ENCODE results near the gene SOCS3.
A peak's percentile ranks its signal among the peaks of the same experiment; 100 is the strongest.
"Not testable (repeated sequence)": the region's sequence is repeated elsewhere in the genome, so short reads cannot be mapped to it uniquely, and the experiment has no call there.

Gene SOCS3

DNA sequence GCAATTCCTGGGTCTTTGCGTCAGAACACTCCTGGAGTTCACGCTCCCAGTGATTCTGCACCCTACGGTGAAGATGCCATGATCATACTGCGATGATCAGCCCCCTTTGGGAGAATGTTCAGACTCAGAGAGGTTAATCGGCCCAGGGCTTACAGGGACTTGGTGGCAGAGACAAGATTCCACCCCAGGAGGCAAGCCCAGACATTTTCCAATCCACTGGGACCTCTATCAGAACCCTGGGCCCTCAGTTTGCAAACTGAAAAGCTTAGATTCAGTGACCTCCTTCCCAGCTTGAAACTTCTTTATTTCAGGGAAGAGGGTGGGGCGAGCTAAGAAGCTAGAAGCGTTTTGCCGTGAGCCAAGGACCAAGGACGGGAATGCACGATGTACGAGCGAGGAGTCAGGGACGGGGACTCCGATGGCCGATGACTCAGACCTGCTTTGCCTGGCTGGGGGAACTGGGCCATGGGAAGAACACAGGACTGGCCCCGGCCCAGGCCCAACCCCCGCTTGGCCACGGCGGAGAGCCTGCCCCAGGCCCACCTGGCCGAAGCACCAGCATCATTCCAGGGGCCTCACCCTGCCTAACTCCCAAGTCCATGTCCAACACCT lies 34.7 kb downstream of the SOCS3 start:
- no peak for DNase-seq

DNA sequence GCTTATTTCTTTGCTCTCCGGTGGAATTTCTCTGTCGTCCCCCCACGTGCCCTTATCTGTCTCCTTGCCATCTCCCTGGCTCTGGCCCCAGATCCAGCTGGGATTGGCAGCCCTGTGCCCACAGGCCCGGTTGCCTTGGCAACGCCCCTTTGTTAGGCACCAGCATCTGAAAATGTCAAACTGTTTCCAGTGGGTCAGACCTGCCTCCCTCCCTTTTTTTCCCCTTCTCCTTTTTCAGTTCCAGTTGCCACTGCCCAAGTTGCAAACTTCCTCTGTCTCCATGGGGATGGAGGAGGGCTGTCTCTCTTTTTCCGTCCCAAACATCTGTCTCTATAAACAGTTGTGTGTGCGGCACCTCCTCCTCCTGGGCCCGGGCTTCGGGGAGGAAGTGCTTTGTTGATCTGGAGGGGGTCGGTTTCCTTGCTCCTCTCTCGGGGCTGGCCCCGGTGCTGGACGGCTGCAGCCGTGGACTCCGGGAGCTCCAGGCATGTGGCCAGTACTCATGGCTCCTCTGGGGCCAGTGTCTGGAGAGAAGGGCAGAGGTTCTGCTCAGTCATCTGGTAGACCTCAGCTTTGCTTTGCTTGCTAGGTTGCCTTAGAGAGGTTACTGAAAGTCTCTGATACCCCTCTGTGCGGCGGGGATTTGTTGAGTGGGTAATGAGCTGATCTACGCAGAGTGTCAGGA lies 35.3 kb downstream of the SOCS3 start:
- DNase-seq: no peak

DNA sequence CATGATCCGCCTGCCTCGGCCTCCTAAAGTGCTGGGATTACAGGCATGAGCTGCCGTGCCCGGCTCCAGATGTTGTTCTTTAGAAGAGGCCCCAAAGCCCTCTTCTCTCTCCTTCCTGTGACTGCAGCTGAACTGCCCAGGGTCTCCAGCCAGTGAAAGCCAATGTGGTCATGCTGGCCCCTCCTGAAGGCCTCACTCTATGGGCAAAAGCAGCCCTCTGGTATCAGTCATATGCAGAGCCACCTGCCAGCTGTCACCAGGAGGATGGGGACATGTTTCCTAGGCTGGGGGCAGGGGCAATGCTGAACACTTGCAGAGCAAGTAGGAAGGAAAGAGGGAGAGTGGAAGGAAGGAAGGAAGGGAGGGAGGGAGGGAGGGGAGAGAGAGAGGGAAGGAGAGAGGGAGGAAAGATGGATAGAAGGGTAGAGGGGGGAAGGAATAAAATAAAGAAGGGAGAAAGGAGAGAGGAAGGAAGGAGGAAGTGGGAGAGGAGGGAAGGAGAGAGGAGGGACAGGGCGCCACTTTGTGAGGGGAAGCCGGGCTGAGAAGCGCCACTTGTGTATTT lies 36.0 kb downstream of the SOCS3 start:
- no peak for DNase-seq

DNA sequence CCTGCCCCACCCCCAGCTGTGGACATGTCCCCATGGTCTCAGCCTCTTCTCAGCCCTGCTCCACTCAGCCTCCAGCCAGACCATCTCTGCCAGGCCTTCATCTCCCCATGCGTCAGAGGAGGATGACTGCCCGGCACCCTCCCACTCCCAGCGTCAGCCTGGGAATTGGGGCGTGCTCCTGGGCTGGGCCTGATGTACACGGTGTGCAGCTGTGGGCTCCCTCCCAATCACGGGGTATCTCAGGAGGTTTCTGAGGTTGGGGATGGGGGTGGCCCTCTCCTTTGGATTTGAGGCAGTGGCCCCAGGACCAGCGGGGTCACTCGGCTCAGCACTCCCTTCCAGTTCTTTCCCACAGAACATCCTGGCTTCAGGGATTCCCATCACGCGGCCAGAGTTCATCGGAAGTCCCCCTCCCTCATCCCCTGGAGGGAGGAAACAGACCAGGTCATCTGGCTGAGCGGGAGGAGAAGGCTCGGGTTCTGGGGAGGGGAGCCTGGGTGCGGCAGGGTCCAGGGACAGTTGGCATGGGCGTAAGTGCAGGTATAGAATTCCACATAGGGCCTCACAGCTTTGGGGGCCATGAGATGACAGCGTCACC lies 36.9 kb downstream of the SOCS3 start:
- no peak for DNase-seq

DNA sequence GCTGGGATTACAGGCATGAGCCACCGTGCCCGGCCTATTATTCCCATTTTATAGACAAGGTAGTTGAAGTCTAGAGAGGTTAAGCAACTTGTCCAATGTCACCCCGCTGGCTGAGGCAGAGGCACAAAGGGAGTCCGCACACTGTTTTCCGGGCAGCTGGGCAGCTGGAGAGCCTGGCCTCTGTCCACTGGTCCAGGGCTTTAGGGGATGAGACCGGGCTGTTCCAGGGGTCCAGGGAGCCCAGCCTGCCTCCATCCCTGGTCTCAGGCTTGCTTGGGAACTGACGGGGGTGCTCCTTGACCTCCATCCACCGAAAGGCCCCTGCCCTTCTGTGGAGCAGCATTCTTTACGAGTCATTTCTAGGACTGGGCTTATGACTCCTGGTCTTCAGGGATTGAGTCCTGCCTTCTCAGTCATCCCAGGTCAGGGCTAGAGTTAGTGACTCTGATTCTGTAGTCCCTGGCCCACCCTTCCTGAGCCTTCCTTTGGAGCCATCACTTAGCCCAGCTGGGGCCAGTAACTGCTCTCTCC lies 37.5 kb downstream of the SOCS3 start:
- no peak for DNase-seq

DNA sequence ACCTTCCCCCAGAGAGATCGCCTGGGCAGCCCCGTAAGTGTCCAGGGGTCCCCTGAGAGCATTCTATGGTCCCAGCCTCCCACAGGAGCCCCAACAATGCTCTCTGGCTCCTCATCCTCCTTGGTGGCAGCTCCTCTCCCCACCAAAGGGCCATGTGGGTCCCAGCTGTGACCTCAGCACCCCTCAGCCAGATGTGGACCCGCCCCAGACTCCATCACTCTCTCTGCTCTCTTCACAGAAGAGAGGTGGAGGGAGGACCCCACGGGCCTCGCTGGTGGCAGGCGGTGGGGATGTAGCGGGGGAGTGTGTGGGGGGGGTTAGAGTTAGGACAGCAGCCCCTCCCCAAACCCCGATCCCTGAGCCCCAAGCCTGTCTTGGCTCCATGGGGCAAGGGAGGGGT lies 41.0 kb downstream of the SOCS3 start:
- no peak for DNase-seq

DNA sequence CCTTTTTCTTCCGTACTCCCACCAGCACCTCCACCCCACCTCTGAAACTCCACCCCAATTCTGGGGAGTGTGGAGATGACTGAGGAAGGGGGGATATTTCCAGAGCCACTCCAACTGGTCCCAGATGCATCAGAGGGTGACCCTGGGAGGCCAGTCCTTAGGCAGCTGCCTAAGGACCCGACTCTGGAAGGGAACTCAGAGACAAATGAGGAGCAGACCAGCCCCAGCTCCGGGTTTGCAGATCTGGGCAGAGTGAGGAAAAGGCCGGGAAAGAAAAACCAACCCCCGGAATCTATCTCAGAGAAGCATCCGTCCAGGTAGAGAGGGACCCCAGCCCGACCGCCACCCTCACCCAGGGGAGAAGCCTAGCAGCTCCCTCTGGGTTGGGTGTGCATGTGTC lies 41.5 kb downstream of the SOCS3 start:
- no peak for DNase-seq

DNA sequence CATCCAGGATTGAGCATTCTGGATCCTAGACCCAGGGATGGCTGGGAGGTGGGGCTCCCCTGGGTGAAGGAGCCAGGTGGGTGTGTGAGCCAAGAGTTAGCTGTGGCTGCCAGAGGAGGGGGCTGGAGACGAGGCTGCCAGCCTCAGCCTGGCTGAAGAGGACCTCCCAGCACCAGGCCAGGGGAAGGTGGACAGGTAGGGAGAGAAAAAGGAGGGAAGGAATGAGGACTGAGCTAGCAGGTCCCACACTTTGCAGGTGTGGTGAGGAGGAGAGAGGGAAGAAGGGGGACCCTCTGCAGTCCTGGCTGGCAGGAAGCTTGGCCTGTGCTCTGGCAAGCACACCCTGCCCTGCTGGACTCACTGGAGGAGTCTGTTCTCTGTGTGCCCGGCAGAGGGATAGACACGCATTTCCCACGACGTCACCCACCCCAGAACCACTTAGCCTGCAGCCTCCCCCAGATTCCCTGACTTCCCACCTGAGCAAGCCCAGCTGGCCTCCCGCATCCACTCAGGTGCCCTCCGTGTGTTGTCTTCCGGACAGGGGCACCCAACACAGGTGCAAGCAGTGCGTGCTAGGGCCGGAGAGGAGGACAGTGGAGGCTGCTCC lies 42.0 kb downstream of the SOCS3 start:
- no peak for DNase-seq

DNA sequence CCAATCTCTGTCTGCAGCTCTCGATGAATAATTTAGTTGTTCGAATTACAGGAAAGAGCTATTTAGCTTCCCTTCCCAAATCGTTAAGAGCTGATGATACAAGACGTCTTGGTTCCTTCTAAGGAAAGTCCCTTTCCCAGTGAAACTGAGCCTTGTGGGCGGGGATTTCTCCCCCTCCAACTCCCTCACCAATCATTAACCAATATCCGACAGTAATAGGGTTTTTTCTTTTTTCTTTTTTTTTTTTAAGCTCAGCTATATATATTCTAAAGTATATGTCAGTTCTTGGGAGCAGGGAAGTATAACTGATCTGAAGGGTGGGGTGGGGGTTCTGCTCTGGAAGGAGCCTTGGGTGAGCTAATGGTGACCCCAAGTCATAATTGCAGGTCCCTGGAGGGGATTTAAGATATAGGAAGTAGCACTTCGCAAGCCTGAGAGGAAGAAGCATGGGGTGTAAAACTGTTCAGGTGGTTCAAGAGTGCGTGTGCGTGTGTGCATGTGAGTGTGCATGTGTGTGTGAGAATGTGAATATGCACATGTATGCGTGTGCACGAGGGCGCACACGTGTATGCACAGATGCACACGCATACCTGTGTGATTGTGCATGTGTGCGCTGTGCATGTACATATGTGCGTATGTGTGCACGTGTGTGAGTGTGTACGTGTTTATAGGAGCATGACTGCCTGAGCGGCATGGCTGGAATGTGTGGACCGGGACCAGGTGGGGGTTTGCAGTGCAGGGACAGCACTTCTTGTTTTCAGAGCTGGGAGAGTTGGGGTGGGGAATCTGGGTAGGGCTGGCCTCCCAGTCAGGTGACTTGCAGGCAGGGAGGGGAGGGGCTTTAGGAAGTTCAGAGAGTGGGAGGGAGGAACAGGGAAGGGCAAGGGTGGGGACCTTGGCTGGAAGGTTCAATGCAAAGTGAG lies 42.7 kb downstream of the SOCS3 start:
- no peak for DNase-seq

DNA sequence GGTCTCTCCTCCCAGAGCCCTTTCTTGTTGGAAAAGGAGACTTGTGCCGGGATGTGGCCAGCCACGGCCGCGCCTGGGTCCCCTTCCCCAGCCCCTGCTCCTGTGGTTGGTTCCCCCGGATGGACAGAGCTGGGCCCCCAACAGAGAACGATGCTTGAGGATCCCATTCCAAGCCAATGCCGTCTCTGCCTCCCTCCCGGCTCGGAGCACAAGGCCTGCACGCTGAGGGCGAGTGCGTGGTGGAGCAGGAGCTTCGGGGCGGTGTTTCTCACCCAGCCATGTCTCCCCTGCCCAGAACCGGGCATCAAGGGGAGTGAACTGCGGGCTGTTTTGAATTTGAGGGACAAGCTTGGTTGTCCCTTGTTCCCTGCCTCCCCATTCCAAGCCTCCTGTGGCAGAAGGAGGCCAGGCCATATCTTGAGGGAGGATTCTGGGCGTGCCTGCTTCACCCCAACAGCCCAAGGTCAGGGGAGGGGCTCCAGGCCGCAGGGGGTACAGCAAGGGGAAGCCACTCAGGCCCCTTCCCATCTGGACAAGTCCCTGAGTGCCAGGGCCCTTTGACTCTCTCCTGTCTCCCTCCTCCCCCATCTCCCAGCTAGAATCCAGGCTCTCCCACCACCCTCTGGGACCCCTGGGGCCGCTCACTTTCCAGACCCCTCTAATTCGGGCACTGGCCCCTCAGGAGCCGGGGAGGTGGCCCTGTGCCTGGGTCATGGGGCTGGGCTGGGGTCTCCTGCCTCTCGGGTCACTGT lies 43.6 kb downstream of the SOCS3 start:
- DNase-seq: no peak

DNA sequence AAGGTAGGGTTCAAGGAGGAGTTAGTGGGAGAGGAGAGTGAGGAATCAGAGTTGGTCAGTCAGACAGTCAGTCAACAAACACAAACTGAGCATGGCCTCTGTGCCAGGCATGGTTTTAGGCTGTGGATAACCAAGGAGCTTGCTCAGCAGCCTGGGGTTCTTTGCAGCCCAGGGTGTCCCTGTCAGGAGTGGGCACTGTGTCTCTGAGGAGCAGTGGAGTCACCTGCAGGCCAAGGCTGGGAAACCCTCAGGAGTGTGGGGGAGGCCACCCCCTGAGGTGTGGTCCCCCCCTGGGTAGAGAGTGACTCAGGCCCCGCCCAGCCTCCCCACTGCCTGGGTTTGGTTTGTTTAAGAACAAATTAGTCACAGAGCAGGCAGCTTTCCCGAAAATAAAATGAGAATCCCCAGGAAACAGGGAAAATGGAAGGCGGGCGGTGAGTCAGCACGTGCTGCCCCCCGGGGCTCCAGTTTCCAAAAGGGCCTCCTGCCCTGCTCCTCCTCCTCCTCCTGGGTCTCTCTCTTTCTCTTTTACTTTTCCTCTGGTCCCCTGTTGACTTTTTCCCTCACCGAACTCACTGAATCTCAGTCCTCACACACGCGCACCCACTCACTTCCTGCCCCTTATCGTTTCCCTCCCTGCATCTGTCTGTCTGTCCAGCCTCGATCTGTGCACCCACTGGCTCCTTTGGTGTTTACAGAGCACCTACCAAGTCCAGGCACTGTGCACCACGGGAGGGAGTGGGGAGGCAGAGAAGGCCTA lies 44.3 kb downstream of the SOCS3 start:
- no peak for DNase-seq

DNA sequence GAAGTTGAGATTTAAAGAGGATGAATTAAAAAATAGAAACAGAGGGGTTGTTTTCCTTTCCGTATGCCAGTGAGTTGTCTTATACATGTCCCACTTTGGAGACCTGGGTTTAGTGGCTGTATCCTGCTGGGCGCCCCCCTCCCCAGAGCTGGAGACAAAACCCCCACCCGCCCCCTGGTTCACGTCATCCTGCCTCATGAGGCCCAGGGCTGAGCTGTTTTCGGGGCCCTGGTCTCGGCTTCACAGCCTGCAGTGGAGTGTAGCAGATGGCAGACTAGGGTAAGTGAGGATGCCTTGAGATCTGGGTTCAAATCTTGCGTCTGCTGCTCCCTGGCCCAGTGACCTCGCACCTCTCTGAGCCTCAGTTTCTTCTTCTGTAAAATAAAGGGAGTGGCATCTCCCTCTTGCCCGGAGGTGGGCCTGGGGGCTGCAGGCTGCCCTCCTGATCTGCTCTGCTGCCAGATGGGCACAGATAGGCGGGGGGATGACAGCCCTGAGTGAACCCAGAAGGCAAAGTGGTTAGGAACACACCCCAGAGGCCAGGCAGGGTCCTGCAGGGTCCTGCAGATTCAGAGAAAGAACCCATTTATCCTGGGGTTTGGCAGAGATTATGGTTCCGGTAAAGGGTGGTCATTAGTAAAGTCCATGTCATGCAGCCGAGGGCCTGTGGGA lies 45.1 kb downstream of the SOCS3 start:
- DNase-seq: no peak

DNA sequence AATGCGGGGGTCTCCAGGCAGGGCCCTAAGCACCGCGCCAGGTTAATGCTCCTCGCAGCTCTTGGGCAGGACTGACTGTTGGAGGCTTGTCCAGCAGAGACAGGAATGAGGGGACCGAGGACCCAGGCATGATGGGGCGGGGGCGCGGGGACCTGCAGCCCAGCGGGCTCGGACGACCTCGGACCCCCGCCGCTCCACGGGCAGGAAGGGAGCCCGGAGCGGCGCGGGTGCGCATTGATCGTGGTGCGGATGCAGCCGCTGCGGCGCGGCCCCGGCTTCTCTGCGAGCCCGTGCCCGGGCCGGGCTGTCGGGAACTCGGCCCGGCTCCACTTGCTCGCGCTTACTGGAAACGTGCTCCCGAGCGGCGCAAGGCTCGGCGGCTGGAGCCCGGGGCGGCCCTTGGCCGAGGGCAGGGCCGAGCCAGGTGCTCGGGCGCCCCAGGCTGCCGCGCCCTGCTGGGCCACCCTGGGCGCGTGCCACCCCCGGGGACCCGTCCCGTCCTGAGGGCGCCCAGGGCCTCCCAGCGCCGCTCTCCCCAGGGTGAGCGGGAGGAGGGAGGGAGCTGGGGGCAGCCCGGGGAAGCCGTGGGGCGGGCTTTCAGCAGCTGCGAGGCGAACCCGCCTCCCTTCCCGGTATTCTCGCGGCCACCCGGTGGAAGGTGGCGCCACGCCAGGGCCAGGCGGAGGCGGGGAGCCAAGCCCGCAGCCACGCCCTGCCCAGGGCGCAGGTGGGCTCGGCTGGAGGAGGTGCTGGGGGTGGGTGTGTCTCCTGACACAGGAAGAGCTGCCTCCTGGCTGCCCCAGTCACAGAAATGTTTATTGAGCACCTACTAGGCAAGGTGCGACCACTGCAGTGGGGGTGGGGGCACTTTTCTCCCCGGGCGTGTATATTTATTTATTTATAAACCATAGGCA lies 45.9 kb downstream of the SOCS3 start:
- DNase-seq: peak; percentile 89 to 92

DNA sequence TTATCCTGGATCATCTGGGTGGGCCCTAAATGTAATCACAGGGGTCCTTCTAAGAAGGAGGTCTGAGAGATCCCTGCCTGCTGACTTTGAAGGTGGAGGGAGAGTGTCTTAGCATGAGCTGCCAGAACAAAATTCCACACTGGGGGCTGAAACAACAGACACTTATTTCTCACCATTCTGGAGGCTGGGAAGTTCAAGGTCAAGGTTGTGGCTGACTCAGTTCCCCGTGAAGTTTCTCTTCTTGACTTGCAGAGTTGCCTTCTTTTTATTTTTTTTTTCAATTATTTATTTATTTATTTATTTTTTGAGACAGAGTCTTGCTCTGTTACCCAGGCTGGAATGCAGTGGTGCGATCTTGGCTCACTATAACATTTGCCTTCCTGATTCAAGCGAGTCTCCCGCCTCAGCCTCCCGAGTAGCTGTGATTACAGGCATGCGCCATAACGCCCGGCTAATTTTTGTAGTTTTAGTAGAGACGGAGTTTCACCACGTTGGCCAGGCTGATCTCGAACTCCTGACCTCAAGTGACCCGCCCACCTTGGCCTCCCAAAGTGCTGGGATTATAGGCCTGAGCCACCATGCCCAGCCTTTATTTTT lies 50.1 kb downstream of the SOCS3 start:
- not testable (repeated sequence) for DNase-seq

DNA sequence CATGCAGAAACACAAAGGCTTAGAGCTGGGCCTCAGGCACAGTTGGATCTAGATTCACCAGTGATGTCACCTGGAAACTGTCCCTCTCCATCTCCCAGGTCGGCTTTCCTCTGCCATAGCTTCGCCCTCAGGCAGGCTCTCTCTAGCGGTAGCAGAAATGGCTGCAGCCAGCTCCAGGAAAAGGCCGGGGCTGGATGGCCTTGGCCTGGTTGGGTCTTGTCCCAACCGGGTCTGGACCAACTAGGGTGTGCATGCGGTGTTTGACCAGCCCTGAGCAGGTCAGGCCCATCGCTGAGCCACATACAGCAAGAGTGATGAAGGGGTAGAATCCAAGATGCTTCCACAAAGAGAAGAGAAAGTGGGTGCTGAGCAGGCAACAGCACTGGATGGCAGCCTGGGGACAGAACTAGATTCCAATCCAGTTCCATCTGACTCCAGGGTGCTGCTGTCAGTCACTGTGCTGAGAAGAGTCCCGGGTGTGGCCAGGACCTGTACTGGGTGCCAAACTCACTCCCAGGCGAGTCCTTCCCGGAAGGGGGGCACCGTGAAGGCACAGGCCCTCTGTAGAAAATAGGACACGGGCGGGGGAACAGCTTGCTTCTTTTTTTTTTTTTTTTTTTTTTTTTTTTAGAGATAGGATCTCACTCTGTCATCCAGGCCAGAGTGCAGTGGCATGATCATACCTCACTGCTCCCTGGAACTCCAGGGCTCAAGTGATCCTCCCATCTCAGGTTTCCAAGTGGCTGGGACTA lies 51.8 kb downstream of the SOCS3 start:
- DNase-seq: no peak

DNA sequence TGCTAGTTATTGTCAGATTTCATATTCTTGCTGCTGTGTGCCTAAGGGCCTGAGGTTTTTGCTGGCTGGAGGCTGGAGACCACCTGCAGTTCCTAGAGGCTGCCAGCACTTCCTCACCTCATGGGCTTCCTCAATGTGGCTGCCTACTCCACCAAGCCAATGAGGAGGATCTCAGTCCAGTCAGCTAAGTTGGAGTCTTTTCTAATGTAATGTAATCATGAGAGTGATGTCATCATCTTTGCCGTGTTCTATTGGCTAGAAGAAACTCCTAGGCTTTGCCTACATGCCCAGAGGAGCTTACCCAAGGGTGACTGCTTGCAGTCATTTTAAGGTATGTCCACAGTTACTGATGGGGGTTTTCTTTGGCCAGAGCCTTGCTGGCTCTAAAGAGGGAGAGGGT lies 53.0 kb downstream of the SOCS3 start:
- DNase-seq: no peak
